ENCODE measurements around the gene AACS.

AACS gene

GRCh38 chr12:125096894-125097293, 31.7 kb downstream of the AACS start:
- in situ Hi-C loops (cut with HindIII; ENCODE audit: low sequenced_read_pairs): no loop called here
- no peak overlapping the region for H3K4me3 ChIP-seq (ENCODE audit: low read depth, low read length)
- DNase-seq (ENCODE audit: low read depth, low spot score): no peak
- no peak for TF ChIP-seq CTCF (IDR thresholded peaks at IDR 0.05; ENCODE audit: low read depth, low read length)

- in situ Hi-C loops (cut with HindIII; ENCODE audit: low sequenced_read_pairs): no loop called here
- no peak for DNase-seq (ENCODE audit: low read depth, low spot score)
- no peak for TF ChIP-seq CTCF (IDR thresholded peaks at IDR 0.05; ENCODE audit: low read depth, low read length)
- H3K4me3 ChIP-seq (ENCODE audit: low read depth, low read length): no peak overlapping the region
Observed at GRCh38 chr12:125097427-125097826, 32.2 kb downstream of the AACS start.

GRCh38 chr12:125098676-125099408, 33.6 kb downstream of the AACS start:
- H3K4me3 ChIP-seq (ENCODE audit: low read depth, low read length): no peak overlapping the region
- no peak for TF ChIP-seq CTCF (IDR thresholded peaks at IDR 0.05; ENCODE audit: low read depth, low read length)
- in situ Hi-C loops (cut with HindIII; ENCODE audit: low sequenced_read_pairs): no loop called here
- DNase-seq (ENCODE audit: low read depth, low spot score): no peak

- in situ Hi-C loops (cut with HindIII; ENCODE audit: low sequenced_read_pairs): no loop called here
- no peak overlapping the region for H3K4me3 ChIP-seq (ENCODE audit: low read depth, low read length)
- DNase-seq (ENCODE audit: low read depth, low spot score): no peak
- TF ChIP-seq CTCF (IDR thresholded peaks at IDR 0.05; ENCODE audit: low read depth, low read length): no peak
Observed at GRCh38 chr12:125099409-125099782, 34.2 kb downstream of the AACS start.

GRCh38 chr12:125100551-125101434, 35.6 kb downstream of the AACS start:
- H3K4me3 ChIP-seq (ENCODE audit: low read depth, low read length): no peak overlapping the region
- in situ Hi-C loops (cut with HindIII; ENCODE audit: low sequenced_read_pairs): no loop called here
- no peak for TF ChIP-seq CTCF (IDR thresholded peaks at IDR 0.05; ENCODE audit: low read depth, low read length)
- no peak for DNase-seq (ENCODE audit: low read depth, low spot score)

- H3K4me3 ChIP-seq (ENCODE audit: low read depth, low read length): no peak overlapping the region
- in situ Hi-C loops (cut with HindIII; ENCODE audit: low sequenced_read_pairs): no loop called here
- DNase-seq (ENCODE audit: low read depth, low spot score): no peak
- no peak for TF ChIP-seq CTCF (IDR thresholded peaks at IDR 0.05; ENCODE audit: low read depth, low read length)
Observed at GRCh38 chr12:125104982-125105381, 39.7 kb downstream of the AACS start.
